Stimulated activated naive CD4-positive, alpha-beta T cell (primary cell): ENCODE results near the gene AFTPH.
"Not testable (repeated sequence)": the region's sequence is repeated elsewhere in the genome, so short reads cannot be mapped to it uniquely, and the experiment has no call there.

Experiments
- DNase-seq, 6 experiments: peaks; one replicate each; lab custom pipeline; 2025; lab: John Stamatoyannopoulos, UW

AFTPH gene

DNA sequence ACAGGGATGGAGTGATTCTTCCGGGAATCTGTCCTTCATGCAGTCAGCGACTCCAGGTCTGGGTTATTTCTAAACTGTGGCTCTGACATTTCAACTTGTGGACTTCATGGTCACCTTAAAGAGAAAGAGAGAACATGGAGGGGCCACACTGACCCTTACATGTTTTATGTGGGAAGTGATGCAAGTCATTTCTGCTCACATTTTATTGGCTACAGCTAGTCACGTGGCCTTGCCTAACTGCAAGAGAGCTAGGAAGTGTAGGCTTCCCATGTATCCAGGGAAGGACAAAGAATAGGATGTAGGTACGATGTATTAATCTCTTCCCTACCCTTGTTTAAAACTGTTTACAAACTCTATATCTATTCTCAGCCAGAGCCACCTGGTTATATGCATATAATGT, 30.3 kb upstream of the AFTPH start:
- DNase-seq, result no peak

DNA sequence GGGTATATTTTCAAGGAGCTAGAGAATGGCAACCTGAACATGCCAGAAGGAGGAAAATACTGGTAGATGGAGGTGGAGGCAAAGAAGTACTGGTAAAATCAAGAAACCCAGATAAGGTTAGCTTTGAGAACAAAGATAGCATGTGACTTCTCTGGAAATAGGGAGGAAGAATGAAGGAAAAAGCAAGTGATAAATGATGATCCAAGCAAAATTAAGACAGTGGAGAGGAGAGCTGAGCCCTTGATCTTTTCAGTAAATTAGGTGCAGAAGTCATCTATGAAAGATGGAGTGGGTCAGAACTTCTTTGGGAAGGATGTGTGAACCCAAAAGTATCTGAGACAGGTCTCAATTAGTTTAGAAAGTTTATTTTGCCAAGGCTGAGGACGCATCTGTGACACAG, 25.7 kb upstream of the AFTPH start:
- DNase-seq, result no peak

DNA sequence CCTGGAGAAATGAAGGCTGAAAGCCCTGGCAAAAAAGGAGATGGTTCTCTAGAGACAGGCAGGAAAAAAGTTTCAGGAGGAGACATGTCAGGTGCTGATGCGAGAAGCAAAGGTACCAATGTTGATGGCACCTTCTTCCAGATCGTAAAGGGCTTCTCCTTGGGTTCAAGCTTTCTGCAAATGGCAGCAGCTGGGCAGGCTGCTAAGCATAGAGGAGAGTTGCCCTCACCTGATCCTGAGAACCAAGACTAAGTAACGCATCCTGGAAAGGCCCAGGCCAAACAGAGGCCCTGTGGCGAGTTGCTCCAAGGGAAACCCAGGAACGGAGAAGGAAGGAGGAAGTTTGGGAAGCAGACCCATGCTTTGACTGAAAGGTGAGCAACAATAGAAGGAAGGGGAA, 23.6 kb upstream of the AFTPH start:
- no peak for DNase-seq

DNA sequence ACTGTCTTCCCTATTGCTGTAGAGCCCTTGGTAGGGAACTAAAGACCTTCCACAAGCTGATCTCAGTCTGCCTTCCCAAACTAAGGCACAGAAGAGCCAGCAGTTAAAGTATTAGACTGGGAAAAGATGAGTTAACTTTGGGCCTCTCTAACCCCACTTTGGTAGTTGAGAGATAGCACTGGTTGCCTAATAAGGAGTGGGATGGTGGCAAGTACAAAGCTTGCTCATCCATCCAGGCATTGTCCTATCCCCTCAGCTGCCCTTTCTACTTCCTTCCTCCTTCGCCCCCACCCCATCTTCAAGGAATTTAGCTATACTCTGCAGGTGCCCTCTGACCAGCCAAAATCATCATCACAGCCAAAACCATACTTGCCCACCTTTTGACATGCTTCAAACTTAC, 22.2 kb upstream of the AFTPH start:
- no peak for DNase-seq

- no peak for DNase-seq
Measured at GRCh38 chr2:64502860-64503259, 21.3 kb upstream of the AFTPH start.

DNA sequence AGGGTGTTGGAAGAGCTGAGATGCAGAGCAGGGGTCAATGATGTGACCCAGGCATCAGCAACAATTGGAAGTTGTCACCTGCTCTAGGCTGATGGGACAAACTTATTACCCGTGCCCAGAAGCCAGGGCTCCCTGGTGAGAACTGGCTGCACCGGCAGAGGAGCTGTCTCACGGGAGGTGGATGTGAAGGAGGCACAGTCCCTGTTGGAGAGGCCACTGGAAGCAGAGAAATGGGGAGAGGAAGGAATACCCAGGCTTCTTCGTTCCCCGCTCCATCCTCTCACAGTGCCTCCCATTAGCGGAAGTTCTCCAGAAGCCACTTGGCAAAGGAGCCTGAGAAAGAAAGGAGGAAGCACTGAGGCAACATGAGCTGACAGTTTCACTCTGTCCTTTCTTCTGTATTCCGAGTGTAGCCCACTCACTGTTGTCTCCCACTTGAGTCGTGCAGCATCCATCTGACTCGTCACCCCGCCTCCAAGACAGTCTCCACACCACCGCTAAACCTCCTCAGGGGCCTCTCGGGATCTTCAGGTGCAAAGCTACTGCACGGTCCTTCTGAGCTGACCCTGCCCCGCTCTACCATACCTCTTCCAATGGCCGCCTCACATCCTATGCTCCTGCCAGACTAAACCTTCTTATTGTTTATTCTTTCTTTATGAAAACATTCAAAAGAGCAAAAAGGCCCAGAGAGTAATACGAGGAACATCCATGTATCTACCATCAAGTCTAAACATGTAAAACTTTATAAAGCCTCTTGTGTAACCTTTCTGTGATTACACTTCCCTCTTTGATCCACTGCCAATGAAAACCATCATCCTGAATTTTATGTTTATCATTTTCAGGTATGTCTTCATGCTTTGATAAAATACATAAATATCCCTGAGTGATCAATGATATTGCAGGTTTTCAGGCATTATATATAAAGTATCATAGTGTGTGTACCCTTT, 19.1 kb upstream of the AFTPH start:
- no peak for DNase-seq

- DNase-seq, result no peak
Measured at GRCh38 chr2:64506686-64507085, 17.4 kb upstream of the AFTPH start.

DNA sequence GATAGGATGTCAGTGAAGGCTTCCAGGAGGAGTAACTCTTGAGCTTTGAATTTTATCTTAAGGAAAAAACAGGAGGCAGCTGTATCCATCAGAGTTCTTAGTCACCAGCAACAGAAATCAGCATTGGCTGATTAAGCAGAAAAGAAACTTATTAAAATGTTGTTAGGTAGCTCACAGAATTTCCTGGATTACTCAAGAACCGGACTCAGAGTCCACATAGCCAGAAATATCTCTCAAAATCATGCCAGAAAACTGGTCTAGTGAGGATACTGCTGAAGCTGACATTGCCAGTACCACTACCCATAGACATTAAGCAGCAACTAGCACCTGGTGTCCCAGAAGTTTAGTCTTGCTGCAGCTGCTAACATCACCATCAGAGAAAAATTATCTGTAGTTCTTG, 10.1 kb upstream of the AFTPH start:
- no peak for DNase-seq

- DNase-seq, result no peak
Measured at GRCh38 chr2:64515086-64515485, 9.0 kb upstream of the AFTPH start.

- DNase-seq, result no peak
Measured at GRCh38 chr2:64516651-64517510, 7.2 kb upstream of the AFTPH start.

DNA sequence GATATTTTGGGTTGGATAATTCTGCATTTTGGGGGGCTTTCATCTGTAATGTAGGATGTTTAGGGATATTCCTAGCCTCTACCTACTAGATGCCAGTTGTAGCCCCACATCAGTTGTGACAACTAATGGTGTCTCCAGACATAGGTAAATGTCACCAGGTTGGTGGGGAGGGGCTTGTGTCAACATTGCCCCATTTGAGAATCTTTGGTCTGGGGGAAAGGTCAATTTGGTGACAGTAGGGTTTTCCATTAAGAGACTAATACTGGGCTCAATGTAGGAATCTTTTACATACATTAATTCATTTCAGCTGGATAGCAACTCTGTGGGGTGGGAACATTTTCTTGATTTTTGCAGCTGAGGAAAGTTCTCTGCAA, 6.6 kb upstream of the AFTPH start:
- DNase-seq, result no peak

DNA sequence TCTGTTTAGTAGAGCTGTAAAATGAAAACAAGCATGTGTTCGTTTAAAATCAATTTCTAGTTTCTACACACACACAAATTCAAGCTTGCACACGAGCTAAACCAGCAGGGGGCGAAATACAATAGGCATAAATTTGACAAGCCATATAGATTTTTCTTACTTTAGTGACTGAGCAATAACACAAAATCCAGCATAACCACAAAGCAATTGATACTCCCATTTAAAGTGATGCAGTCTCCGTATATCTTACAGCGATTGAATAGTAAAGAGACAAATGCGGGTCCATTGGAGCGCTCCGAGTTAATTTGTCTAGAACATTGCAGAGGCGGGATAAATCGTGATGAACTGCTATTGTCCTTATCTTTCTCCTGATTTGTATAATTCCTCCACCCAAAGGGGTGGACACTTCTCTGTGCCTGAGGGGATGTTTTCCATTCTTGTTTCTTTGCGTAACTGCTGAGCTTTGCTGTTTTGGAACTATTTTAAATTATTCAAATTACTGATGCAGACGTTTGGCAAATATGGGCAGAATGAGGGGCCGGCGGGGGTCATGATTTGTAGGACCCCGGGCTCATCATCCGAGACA, 1.2 kb upstream of the AFTPH start:
- peak; percentile 20 to 82 (median 67) for DNase-seq

DNA sequence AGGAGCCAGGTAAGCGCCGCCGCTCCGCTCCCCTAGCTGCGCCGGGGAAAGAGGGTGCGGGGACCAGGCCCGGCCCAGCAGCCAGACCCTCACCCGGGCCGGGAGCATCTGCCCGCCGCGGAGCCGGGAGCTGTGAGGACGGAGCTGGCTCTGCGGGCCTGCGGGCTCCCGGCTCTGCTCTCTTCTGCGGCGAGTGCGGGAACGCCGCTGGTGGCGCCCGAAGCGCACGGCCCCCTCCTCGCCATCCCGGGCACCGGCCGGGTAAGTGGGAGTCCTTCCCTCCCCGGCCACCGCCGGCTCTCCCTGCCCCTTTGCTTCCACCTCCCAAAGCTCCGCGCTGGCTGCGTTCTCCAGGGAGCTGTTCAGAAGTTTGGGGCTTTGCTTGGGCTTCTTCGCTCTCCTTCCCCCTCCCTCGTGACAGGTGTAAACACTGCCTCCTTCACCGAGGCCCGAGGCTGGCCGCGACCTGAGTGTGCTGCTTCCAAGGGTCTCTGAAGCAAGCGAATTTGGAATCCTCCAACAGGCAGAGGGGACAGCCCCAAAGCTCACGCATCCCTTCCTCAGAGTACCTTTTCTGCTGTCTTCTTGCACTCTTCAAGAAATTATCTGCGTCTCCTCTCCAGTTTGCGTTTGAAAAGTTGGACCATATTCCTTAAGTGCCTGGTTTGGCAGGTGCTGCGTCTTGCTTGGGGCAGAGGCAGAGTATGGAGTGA, 632 bp downstream of the AFTPH start:
- peak in 4 of 6 experiments; percentile 32 to 67 (median 38) for DNase-seq

DNA sequence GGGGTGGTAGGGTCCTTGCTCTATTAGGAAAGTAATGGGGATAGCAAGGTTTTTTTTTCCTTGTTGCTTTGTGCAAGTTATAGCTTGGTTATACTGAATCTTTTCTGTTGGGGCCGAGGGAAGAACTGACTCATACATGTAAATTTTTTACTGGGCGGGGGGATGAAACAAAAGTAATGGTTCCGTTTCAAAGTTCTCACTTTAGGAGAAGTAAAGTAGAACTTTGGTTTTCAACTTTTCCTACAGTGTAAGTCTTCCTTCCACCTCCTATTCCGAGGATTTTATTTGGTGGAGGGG, 1.1 kb downstream of the AFTPH start:
- DNase-seq, result no peak

GRCh38 chr2:64526034-64526433, 1.9 kb downstream of the AFTPH start:
- no peak for DNase-seq

DNA sequence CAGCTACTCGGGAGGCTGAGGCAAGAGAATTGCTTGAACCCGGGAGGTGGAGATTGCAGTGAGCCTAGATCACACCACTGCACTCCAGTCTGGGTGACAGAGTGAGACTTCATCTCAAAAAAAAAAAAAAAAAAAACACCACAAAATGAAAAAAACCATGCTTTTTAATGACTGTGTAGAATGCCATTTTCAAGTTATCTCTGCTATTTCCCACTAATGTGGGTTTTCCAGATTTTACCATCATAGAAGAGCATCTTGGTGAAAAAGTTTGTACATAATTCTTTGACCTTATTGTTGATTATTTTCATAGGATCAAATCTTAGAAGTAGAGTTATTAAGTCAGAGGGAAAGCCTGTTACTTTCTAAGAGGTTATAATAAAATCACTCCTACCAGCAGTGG, 6.8 kb downstream of the AFTPH start:
- not testable (repeated sequence) for DNase-seq

GRCh38 chr2:64532030-64532429, 7.9 kb downstream of the AFTPH start:
- DNase-seq, result no peak

DNA sequence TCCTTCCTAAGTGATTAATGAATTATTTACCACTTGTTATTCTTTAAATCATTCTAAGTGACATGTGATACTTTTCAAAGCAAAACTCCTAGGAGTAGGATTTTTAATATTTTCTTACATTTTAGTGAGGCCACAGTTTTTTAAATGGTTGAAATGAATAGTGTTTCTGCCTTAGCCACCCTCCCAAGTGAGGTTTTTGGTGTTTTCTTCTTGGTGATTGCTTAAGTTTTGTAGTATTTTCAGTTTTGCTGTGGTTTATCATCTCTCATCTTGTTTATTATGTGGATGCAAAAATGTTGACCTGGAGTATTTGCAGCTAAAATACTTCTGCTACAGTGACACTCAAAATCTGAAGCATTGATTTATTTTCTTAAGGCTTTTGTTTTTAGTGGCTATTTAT, 9.8 kb downstream of the AFTPH start:
- DNase-seq, result no peak

- no peak for DNase-seq
Measured at GRCh38 chr2:64534363-64534762, 10.2 kb downstream of the AFTPH start.

GRCh38 chr2:64535024-64535423, 10.9 kb downstream of the AFTPH start:
- DNase-seq, result no peak

GRCh38 chr2:64537991-64538390, 13.9 kb downstream of the AFTPH start:
- DNase-seq, result no peak

DNA sequence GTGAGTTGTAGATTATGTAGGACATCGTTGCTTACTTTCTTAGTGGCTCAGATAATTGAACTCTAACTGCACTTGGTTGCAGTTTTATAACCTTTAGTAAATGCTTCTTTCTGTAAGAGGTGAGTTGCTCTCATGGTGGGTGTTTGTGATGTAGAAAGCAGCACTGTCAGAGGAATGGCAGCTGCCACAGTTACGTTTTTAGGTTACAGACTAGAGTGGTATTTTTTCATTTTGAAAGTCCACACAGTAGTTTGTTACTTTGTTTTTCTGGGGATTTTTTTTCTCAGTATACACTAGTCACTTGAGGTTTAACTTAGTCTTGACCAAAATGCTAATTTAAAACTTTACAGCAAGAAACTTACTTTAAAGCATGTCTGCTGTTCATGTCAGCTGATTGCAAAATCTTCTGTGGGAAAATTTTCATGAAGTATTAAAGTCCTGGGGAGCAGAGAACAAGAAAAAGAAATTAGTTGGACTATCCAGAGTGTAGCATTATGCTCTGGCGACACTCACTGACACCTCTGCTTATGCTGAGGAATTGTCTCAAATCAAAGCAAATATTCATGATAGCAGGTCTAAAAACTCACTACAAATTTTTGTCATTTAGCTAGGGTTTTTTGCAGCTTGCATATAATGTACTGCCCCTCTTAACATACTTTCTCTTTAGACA, 14.8 kb downstream of the AFTPH start:
- no peak for DNase-seq
